ENCODE results near the gene TRMO.

DNA sequence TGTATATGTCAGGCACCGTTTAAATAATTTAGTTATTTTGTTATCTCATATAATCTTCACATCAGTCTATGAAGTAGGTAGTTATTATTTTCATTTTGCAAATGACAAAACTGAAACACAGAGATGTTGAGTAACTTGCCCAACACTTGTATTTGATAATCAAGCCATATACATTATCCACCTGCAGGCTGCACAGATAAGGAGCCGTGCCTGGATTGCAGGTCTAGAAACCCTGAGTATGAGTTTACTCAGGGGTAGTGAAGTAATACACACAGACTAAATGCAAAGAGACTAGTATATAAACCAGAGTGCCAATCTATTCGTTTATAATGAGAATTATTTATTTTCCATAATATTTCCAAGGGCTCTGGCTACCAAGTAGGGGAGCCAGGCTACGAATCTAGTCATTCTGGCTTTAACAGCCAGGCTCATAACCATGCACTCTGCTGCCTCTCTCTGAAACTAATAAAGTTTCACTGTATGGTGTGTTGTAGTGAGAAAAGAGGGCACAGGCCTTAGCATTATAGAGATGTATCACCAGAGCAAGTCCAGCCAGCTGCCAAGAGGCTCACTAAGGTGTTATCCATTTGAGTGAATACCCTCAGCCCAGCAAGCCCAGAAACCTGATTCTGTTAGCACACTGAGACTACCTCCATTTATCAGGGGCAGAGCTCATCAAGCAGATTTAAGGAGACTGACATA is 11.1 kb upstream of the TRMO start:
- TF ChIP-seq, protein P1, sequence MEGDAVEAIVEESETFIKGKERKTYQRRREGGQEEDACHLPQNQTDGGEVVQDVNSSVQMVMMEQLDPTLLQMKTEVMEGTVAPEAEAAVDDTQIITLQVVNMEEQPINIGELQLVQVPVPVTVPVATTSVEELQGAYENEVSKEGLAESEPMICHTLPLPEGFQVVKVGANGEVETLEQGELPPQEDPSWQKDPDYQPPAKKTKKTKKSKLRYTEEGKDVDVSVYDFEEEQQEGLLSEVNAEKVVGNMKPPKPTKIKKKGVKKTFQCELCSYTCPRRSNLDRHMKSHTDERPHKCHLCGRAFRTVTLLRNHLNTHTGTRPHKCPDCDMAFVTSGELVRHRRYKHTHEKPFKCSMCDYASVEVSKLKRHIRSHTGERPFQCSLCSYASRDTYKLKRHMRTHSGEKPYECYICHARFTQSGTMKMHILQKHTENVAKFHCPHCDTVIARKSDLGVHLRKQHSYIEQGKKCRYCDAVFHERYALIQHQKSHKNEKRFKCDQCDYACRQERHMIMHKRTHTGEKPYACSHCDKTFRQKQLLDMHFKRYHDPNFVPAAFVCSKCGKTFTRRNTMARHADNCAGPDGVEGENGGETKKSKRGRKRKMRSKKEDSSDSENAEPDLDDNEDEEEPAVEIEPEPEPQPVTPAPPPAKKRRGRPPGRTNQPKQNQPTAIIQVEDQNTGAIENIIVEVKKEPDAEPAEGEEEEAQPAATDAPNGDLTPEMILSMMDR (CRISPR knock-in tag; IDR thresholded peaks at IDR 0.05): no peak
- TF ChIP-seq, protein P2, sequence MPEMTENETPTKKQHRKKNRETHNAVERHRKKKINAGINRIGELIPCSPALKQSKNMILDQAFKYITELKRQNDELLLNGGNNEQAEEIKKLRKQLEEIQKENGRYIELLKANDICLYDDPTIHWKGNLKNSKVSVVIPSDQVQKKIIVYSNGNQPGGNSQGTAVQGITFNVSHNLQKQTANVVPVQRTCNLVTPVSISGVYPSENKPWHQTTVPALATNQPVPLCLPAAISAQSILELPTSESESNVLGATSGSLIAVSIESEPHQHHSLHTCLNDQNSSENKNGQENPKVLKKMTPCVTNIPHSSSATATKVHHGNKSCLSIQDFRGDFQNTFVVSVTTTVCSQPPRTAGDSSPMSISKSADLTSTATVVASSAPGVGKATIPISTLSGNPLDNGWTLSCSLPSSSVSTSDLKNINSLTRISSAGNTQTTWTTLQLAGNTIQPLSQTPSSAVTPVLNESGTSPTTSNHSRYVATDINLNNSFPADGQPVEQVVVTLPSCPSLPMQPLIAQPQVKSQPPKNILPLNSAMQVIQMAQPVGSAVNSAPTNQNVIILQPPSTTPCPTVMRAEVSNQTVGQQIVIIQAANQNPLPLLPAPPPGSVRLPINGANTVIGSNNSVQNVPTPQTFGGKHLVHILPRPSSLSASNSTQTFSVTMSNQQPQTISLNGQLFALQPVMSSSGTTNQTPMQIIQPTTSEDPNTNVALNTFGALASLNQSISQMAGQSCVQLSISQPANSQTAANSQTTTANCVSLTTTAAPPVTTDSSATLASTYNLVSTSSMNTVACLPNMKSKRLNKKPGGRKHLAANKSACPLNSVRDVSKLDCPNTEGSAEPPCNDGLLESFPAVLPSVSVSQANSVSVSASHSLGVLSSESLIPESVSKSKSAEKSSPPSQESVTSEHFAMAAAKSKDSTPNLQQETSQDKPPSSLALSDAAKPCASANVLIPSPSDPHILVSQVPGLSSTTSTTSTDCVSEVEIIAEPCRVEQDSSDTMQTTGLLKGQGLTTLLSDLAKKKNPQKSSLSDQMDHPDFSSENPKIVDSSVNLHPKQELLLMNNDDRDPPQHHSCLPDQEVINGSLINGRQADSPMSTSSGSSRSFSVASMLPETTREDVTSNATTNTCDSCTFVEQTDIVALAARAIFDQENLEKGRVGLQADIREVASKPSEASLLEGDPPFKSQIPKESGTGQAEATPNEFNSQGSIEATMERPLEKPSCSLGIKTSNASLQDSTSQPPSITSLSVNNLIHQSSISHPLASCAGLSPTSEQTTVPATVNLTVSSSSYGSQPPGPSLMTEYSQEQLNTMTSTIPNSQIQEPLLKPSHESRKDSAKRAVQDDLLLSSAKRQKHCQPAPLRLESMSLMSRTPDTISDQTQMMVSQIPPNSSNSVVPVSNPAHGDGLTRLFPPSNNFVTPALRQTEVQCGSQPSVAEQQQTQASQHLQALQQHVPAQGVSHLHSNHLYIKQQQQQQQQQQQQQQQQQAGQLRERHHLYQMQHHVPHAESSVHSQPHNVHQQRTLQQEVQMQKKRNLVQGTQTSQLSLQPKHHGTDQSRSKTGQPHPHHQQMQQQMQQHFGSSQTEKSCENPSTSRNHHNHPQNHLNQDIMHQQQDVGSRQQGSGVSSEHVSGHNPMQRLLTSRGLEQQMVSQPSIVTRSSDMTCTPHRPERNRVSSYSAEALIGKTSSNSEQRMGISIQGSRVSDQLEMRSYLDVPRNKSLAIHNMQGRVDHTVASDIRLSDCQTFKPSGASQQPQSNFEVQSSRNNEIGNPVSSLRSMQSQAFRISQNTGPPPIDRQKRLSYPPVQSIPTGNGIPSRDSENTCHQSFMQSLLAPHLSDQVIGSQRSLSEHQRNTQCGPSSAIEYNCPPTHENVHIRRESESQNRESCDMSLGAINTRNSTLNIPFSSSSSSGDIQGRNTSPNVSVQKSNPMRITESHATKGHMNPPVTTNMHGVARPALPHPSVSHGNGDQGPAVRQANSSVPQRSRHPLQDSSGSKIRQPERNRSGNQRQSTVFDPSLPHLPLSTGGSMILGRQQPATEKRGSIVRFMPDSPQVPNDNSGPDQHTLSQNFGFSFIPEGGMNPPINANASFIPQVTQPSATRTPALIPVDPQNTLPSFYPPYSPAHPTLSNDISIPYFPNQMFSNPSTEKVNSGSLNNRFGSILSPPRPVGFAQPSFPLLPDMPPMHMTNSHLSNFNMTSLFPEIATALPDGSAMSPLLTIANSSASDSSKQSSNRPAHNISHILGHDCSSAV (CRISPR knock-in tag; IDR thresholded peaks at IDR 0.05; ENCODE audit: borderline replicate concordance): no peak
- TF ChIP-seq ZNF841 (CRISPR knock-in tag; IDR thresholded peaks at IDR 0.05; ENCODE audit: borderline replicate concordance) (no peak), ATF4 (CRISPR knock-in tag; IDR thresholded peaks at IDR 0.05) (no peak)
